Smooth muscle cell (in vitro differentiated cells): Measurements from ENCODE around the gene FAF2. TPM values are rescaled to one million over a fixed set of nuclear protein-coding genes. Genes with fewer than 3 reads are reported as not detected.
"Not testable (repeated sequence)": the region's sequence is repeated elsewhere in the genome, so short reads cannot be mapped to it uniquely, and the experiment has no call there.

Experiments
- DNase-seq: peaks from one replicate; lab custom pipeline; 2025; ENCODE audit not compliant: unreplicated experiment; lab: John Stamatoyannopoulos, UW
- H2AFZ ChIP-seq: fragments of 200-600 bp; sonication (generic); 2 replicates; pipeline ENCODE4 v1.6.0; 2016; ENCODE audit warnings: antibody characterized with exemption, low read depth, mild to moderate bottlenecking
- H3F3A ChIP-seq: fragments of 200-600 bp; sonication (generic); 2 replicates; pipeline ENCODE4 v1.6.0; 2017; ENCODE audit warnings: antibody characterized with exemption, low read depth
- H3K27ac ChIP-seq: fragments of 200-600 bp; sonication (generic); 2 replicates; pipeline ENCODE4 v1.5.1; 2016; ENCODE audit warnings: low read depth, mild to moderate bottlenecking
- H3K27me3 ChIP-seq: fragments of 200-600 bp; sonication (generic); 2 replicates; pipeline ENCODE4 v1.6.1; 2016; ENCODE audit warnings: low read depth, mild to moderate bottlenecking
- H3K36me3 ChIP-seq: fragments of 200-600 bp; sonication (generic); 2 replicates; pipeline ENCODE4 v1.5.1; 2016; ENCODE audit warnings: low read depth
- H3K4me1 ChIP-seq: fragments of 200-600 bp; sonication (generic); 2 replicates; pipeline ENCODE4 v1.5.1; 2016; ENCODE audit warnings: low read depth
- H3K4me2 ChIP-seq: fragments of 200-600 bp; sonication (generic); 2 replicates; pipeline ENCODE4 v1.6.0; 2016; ENCODE audit warnings: mild to moderate bottlenecking
- H3K4me3 ChIP-seq: fragments of 200-600 bp; sonication (generic); 2 replicates; pipeline ENCODE4 v1.5.1; 2016; ENCODE audit warnings: mild to moderate bottlenecking
- H3K79me2 ChIP-seq: fragments of 200-600 bp; sonication (generic); 2 replicates; pipeline ENCODE4 v1.6.0; 2016; ENCODE audit warnings: low read depth, mild to moderate bottlenecking
- H3K9ac ChIP-seq: fragments of 200-600 bp; sonication (generic); 2 replicates; pipeline ENCODE4 v1.6.0; 2016; ENCODE audit warnings: low read depth
- H3K9me3 ChIP-seq: fragments of 200-600 bp; sonication (generic); replicated peaks from 2 replicates; pipeline ENCODE4 v1.5.1; 2016; ENCODE audit warnings: low read depth
- H4K20me1 ChIP-seq: fragments of 200-600 bp; sonication (generic); 2 replicates; pipeline ENCODE4 v1.6.0; 2016; ENCODE audit warnings: low read depth
- CTCF ChIP-seq: fragments of 200-600 bp; sonication (generic); IDR thresholded peaks from 2 replicates; pipeline ENCODE4 v1.5.1; 2017; ENCODE audit warnings: borderline replicate concordance, mild to moderate bottlenecking, antibody characterized with exemption; ENCODE audit not compliant: insufficient read depth, poor library complexity, severe bottlenecking
- WGBS: methylation state at CpG from one replicate; pipeline ENCODE4 v1.1.7; 2016; ENCODE audit warnings: low lambda C conversion rate; 5-methylcytosine and 5-hydroxymethylcytosine counted together
- polyA plus RNA-seq: library from polyadenylated mRNA; unstranded; fragments of >200 nt; fragmentation: Nextera tagmentation; extraction: Ambion mirVana; gene quantifications from 2 replicates; pipeline ENCODE4 v1.2.1, GENCODE V29; 2016
- total RNA-seq: library from RNA; depleted of rRNA; stranded (reverse); fragments of >200 nt; gene quantifications from 2 replicates; pipeline ENCODE4 v1.2.3, GENCODE V29; 2014

FAF2 gene
- total and polyA plus RNA-seq, 2 experiments from 2014 or later, result 38.2 to 51.3 TPM

GRCh38 chr5:176405656-176406435 lies 42.3 kb upstream of the FAF2 start:
- Histone ChIP-seq H3K9me3 (no peaks in the 10 kb centered on the region), H3K4me1 (no peaks in the 10 kb centered on the region), H3K79me2 (no peaks in the 10 kb centered on the region), H3F3A (no peaks in the 10 kb centered on the region), H2AFZ (no peak overlapping the region), H4K20me1 (peaks cover 53% of the 10 kb centered on the region), H3K27me3 (no peaks in the 10 kb centered on the region), H3K27ac (no peak overlapping the region), H3K9ac (no peak overlapping the region), H3K4me3 (no peak overlapping the region), H3K4me2 (no peak overlapping the region), H3K36me3 (no peaks in the 10 kb centered on the region)
- TF ChIP-seq CTCF, result no peak
- 87% methylated on average over 20 of the region's 20 CpGs for WGBS
- DNase-seq, result no peak

DNA sequence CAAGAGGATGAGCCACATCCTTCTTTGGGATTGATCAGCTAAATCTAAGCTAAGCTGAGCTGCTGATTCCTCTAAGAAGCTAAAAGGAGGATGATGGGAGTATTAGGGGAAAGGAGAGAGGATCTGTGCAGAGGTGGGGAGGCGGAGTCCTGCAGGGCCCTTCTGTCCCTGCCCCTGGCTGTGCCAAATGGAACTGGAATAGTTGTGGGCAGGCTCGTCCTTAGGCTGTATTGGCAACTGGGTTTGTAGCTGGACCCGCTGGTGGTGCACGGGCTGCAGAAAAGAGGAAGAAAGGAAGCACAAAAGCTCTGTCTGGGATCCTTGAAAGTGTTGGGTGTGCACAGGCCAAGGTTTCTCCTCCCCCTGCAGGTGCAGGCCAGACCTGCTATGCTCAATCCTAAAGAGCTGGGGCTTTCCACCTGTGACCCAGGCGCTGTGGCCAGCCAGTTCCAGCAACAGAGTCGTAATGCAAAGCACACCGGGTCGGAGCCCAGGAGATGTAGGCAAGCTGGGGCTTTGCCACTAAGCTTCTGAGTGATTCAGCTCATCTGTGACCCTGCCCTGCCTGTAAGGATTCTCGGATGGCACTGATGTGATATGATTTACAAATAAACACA lies 41.6 kb upstream of the FAF2 start:
- Histone ChIP-seq H3K4me2 (no peak overlapping the region), H3K9ac (no peak overlapping the region), H3F3A (no peaks in the 10 kb centered on the region), H3K36me3 (no peaks in the 10 kb centered on the region), H3K4me3 (no peak overlapping the region), H3K4me1 (no peaks in the 10 kb centered on the region), H3K79me2 (no peaks in the 10 kb centered on the region), H2AFZ (no peak overlapping the region), H3K27me3 (no peaks in the 10 kb centered on the region), H3K27ac (no peak overlapping the region), H3K9me3 (no peaks in the 10 kb centered on the region), H4K20me1 (peaks cover 54% of the 10 kb centered on the region)
- DNase-seq, result no peak
- no peak for TF ChIP-seq CTCF
- WGBS, result 94% methylated on average over 9 of the region's 9 CpGs

GRCh38 chr5:176407456-176408251 lies 40.5 kb upstream of the FAF2 start:
- H3K4me2 ChIP-seq, result no peak overlapping the region
- H3K9me3 ChIP-seq, result no peaks in the 10 kb centered on the region
- H3K79me2 ChIP-seq, result no peaks in the 10 kb centered on the region
- no peak for DNase-seq
- no peak overlapping the region for H3K9ac ChIP-seq
- no peak overlapping the region for H3K27ac ChIP-seq
- H3K4me1 ChIP-seq, result no peaks in the 10 kb centered on the region
- H3K4me3 ChIP-seq, result no peak overlapping the region
- H4K20me1 ChIP-seq, result peaks cover 62% of the 10 kb centered on the region
- WGBS, result 96% methylated on average over 6 of the region's 6 CpGs
- no peaks in the 10 kb centered on the region for H3F3A ChIP-seq
- H2AFZ ChIP-seq, result no peak overlapping the region
- no peaks in the 10 kb centered on the region for H3K36me3 ChIP-seq
- no peaks in the 10 kb centered on the region for H3K27me3 ChIP-seq
- TF ChIP-seq CTCF, result no peak

GRCh38 chr5:176408252-176408573 lies 40.0 kb upstream of the FAF2 start:
- not testable (repeated sequence) for H3K9me3 ChIP-seq, H2AFZ ChIP-seq, H3K79me2 ChIP-seq, DNase-seq, H3K4me1 ChIP-seq, H3K36me3 ChIP-seq, H3K4me2 ChIP-seq, H3K9ac ChIP-seq, H3F3A ChIP-seq, H3K27ac ChIP-seq, H3K4me3 ChIP-seq, H3K27me3 ChIP-seq
- peaks cover 68% of the 10 kb centered on the region for H4K20me1 ChIP-seq
- 96% methylated on average over 10 of the region's 10 CpGs for WGBS
